ENCODE results near the gene TDP2. TPM values are rescaled to one million over a fixed set of nuclear protein-coding genes. Genes with fewer than 3 reads are reported as not detected.

TDP2 gene
- total and polyA plus RNA-seq, 2 donors (not counting 1 experiment from before 2014, with no cell fraction given): 19.4 to 63.5 TPM

GRCh38 chr6:24620637-24621036 lies 46.1 kb downstream of the TDP2 start:
- H3K79me2 ChIP-seq (ENCODE audit: control insufficient read depth, insufficient read depth, low read length): no peaks in the 10 kb centered on the region
- H3K27ac ChIP-seq (ENCODE audit: low read length in 2 of 2): no peak overlapping the region
- Mint-ChIP-seq H3K27me3 (no peaks in the 10 kb centered on the region), H3K9me3 (ENCODE audit: insufficient read depth) (no peaks in the 10 kb centered on the region), H3K4me3 (no peak overlapping the region), H3K4me1 (no peaks in the 10 kb centered on the region), H3K27ac (no peak overlapping the region)
- intact Hi-C loops (cut with micrococcal nuclease): no loop called here
- no peaks in the 10 kb centered on the region for H3K4me1 ChIP-seq (ENCODE audit: control insufficient read depth in 2 of 2, insufficient read depth in 2 of 2, low read length in 2 of 2)
- DNase-seq (no peak), ATAC-seq (ENCODE audit: low read depth) (no peak)
- H4K20me1 ChIP-seq (ENCODE audit: control insufficient read depth, insufficient read depth, low read length, poor library complexity, severe bottlenecking): no peaks in the 10 kb centered on the region
- CTCF ChIA-PET: interaction anchor here (1.4 kb wide), 1 partner anchor 39 kb away, joined by 4 read pairs; no protein-coding TSS in a partner anchor
- no peaks in the 10 kb centered on the region for H3K27me3 ChIP-seq (replicated peaks in 1 of 4; ENCODE audit: control extremely low read depth in 1 of 4, control insufficient read depth in 3 of 4, insufficient read depth in 4 of 4, low read length in 3 of 4)
- H3K4me3 ChIP-seq (ENCODE audit: control extremely low read depth in 1 of 5, extremely low read depth in 1 of 5, insufficient read depth in 1 of 5, low read depth in 2 of 5, low read length in 4 of 5): no peak overlapping the region
- H3K4me2 ChIP-seq (replicated peaks; ENCODE audit: low read depth, low read length, poor library complexity, severe bottlenecking): no peak overlapping the region
- H2AFZ ChIP-seq (ENCODE audit: insufficient read depth, low read depth, low read length, poor library complexity, severe bottlenecking): no peak overlapping the region
- TF ChIP-seq, protein P1, sequence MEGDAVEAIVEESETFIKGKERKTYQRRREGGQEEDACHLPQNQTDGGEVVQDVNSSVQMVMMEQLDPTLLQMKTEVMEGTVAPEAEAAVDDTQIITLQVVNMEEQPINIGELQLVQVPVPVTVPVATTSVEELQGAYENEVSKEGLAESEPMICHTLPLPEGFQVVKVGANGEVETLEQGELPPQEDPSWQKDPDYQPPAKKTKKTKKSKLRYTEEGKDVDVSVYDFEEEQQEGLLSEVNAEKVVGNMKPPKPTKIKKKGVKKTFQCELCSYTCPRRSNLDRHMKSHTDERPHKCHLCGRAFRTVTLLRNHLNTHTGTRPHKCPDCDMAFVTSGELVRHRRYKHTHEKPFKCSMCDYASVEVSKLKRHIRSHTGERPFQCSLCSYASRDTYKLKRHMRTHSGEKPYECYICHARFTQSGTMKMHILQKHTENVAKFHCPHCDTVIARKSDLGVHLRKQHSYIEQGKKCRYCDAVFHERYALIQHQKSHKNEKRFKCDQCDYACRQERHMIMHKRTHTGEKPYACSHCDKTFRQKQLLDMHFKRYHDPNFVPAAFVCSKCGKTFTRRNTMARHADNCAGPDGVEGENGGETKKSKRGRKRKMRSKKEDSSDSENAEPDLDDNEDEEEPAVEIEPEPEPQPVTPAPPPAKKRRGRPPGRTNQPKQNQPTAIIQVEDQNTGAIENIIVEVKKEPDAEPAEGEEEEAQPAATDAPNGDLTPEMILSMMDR (IDR thresholded peaks at IDR 0.05): no peak
- TF ChIP-seq EZH2 (IDR thresholded peaks at IDR 0.05; ENCODE audit: borderline replicate concordance, insufficient read depth, low read depth, low read length, poor library complexity, severe bottlenecking): no peak
- POLR2A ChIA-PET: no interaction called here
- H3K36me3 ChIP-seq (replicated peaks in 1 of 2; ENCODE audit: control extremely low read depth in 1 of 2, control insufficient read depth in 1 of 2, extremely low read depth in 1 of 2, insufficient read depth in 2 of 2, low read length in 1 of 2): no peaks in the 10 kb centered on the region
- no CpG with 5 or more reads among the region's 3 CpGs for WGBS (ENCODE audit: insufficient coverage)
- H3K9me3 ChIP-seq (ENCODE audit: control extremely low read depth in 1 of 3, control insufficient read depth in 2 of 3, insufficient read depth in 1 of 3, low read length in 2 of 3): peaks cover 0 to 3% (median 0%) of the 10 kb centered on the region in 3 donors
- no peak overlapping the region for H3K9ac ChIP-seq (ENCODE audit: low read length)

DNA sequence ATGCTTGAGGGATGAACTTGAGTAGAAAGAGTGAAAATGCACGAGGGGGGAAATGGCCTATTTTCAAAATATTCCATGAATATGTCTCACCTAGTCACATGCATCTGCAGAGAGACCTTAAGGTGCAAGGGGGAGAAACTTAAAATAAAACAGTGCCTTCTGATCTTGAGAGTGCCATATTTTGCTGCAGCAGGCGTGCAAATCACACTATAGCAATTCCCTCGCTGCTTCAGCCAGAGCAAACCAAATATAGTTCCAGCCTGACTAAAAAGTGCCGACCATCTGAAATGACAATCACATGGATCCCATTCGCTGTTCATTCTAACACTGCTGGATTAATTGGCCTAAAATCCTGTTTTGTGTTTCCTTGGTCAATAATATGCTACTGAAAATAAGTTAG lies 47.0 kb downstream of the TDP2 start:
- Histone ChIP-seq H3K4me2 (replicated peaks; ENCODE audit: low read depth, low read length, poor library complexity, severe bottlenecking) (no peak overlapping the region), H3K4me1 (ENCODE audit: control insufficient read depth in 2 of 2, insufficient read depth in 2 of 2, low read length in 2 of 2) (no peaks in the 10 kb centered on the region), H3K27me3 (replicated peaks in 1 of 4; ENCODE audit: control extremely low read depth in 1 of 4, control insufficient read depth in 3 of 4, insufficient read depth in 4 of 4, low read length in 3 of 4) (no peaks in the 10 kb centered on the region), H3K9me3 (ENCODE audit: control extremely low read depth in 1 of 3, control insufficient read depth in 2 of 3, insufficient read depth in 1 of 3, low read length in 2 of 3) (peaks cover 0 to 3% (median 0%) of the 10 kb centered on the region in 3 donors), H3K36me3 (replicated peaks in 1 of 2; ENCODE audit: control extremely low read depth in 1 of 2, control insufficient read depth in 1 of 2, extremely low read depth in 1 of 2, insufficient read depth in 2 of 2, low read length in 1 of 2) (no peaks in the 10 kb centered on the region), H2AFZ (ENCODE audit: insufficient read depth, low read depth, low read length, poor library complexity, severe bottlenecking) (no peak overlapping the region), H4K20me1 (ENCODE audit: control insufficient read depth, insufficient read depth, low read length, poor library complexity, severe bottlenecking) (no peaks in the 10 kb centered on the region), H3K9ac (ENCODE audit: low read length) (no peak overlapping the region), H3K4me3 (ENCODE audit: control extremely low read depth in 1 of 5, extremely low read depth in 1 of 5, insufficient read depth in 1 of 5, low read depth in 2 of 5, low read length in 4 of 5) (no peak overlapping the region), H3K79me2 (ENCODE audit: control insufficient read depth, insufficient read depth, low read length) (no peaks in the 10 kb centered on the region), H3K27ac (ENCODE audit: low read length in 2 of 2) (no peak overlapping the region)
- Mint-ChIP-seq H3K4me3 (no peak overlapping the region), H3K4me1 (no peaks in the 10 kb centered on the region), H3K9me3 (ENCODE audit: insufficient read depth) (no peaks in the 10 kb centered on the region), H3K27me3 (no peaks in the 10 kb centered on the region), H3K27ac (no peak overlapping the region)
- no peak for TF ChIP-seq EZH2 (IDR thresholded peaks at IDR 0.05; ENCODE audit: borderline replicate concordance, insufficient read depth, low read depth, low read length, poor library complexity, severe bottlenecking)
- TF ChIP-seq, protein P1 (IDR thresholded peaks at IDR 0.05): no peak
- ChIA-PET POLR2A (no interaction called here), CTCF (interaction anchor here (1.0 kb wide), 1 partner anchor 18 kb away, joined by 3 read pairs; no protein-coding TSS in a partner anchor)
- DNase-seq (no peak), ATAC-seq (ENCODE audit: low read depth) (no peak)
- WGBS (ENCODE audit: insufficient coverage): 94% methylated on average over 2 of the region's 5 CpGs
- intact Hi-C loops (cut with micrococcal nuclease): no loop called here

Measured in B cell (primary cell).